ENCODE results near the gene SLC4A4.

Gene SLC4A4

GRCh38 chr4:71537551-71538065 lies 198.8 kb downstream of the SLC4A4 start:
- peak in 6 of 51 donors; percentile 1 to 22 (median 12) for DNase-seq

- DNase-seq, result peak in 1 of 51 donors; percentile 3
Measured at GRCh38 chr4:71538528-71538927, 199.7 kb downstream of the SLC4A4 start.

GRCh38 chr4:71540749-71541269 lies 202.0 kb downstream of the SLC4A4 start:
- no peak for DNase-seq

- no peak for DNase-seq
Measured at GRCh38 chr4:71541541-71541940, 202.7 kb downstream of the SLC4A4 start.

- DNase-seq, result no peak
Measured at GRCh38 chr4:71545168-71545567, 206.3 kb downstream of the SLC4A4 start.

GRCh38 chr4:71549516-71550160 lies 210.8 kb downstream of the SLC4A4 start:
- DNase-seq, result no peak

- peak in 1 of 51 donors; percentile 0 for DNase-seq
Measured at GRCh38 chr4:71550220-71551165, 211.7 kb downstream of the SLC4A4 start.

- no peak for DNase-seq
Measured at GRCh38 chr4:71553605-71554004, 214.8 kb downstream of the SLC4A4 start.

- DNase-seq, result no peak
Measured at GRCh38 chr4:71554025-71554424, 215.2 kb downstream of the SLC4A4 start.

- no peak for DNase-seq
Measured at GRCh38 chr4:71558248-71558647, 219.4 kb downstream of the SLC4A4 start.

GRCh38 chr4:71559957-71560571 lies 221.2 kb downstream of the SLC4A4 start:
- DNase-seq, result no peak

GRCh38 chr4:71564775-71565174 lies 226.0 kb downstream of the SLC4A4 start:
- no peak for DNase-seq

- DNase-seq, result no peak
Measured at GRCh38 chr4:71566856-71567255, 228.0 kb downstream of the SLC4A4 start.

GRCh38 chr4:71568131-71568530 lies 229.3 kb downstream of the SLC4A4 start:
- DNase-seq, result no peak

- no peak for DNase-seq
Measured at GRCh38 chr4:71570492-71570891, 231.7 kb downstream of the SLC4A4 start.

GRCh38 chr4:71571346-71571745 lies 232.5 kb downstream of the SLC4A4 start:
- DNase-seq, result no peak

GRCh38 chr4:71583971-71584370 lies 245.2 kb downstream of the SLC4A4 start:
- no peak for DNase-seq

GRCh38 chr4:71584585-71584984 lies 245.8 kb downstream of the SLC4A4 start:
- no peak for DNase-seq

GRCh38 chr4:71586087-71586763 lies 247.4 kb downstream of the SLC4A4 start:
- DNase-seq, result no peak

GRCh38 chr4:71587995-71588394 lies 249.2 kb downstream of the SLC4A4 start:
- no peak for DNase-seq

GRCh38 chr4:71592793-71593192 lies 254.0 kb downstream of the SLC4A4 start:
- DNase-seq, result no peak
